ENCODE data around the gene C1GALT1C1L. TPM values are rescaled to one million over a fixed set of nuclear protein-coding genes. Genes with fewer than 3 reads are reported as not detected.

The C1GALT1C1L gene
- total RNA-seq: not detected

GRCh38 chr2:43676322-43677050 is at the start of gene C1GALT1C1L:
TSS of gene C1GALT1C1L (minus strand) at chr2:43676429. CDS start at chr2:43676322, 107 bp downstream.
- H3K27me3 Mint-ChIP-seq: peaks cover 30% of the 10 kb centered on the region
- ChIA-PET CTCF (no interaction called here), POLR2A (no interaction called here)
- no peaks in the 10 kb centered on the region for H3K9me3 Mint-ChIP-seq
- H3K27ac Mint-ChIP-seq: no peak within 1 kb of the TSS
- DNase-seq: no peak
- H3K4me1 Mint-ChIP-seq: peaks cover 2% of the 10 kb centered on the region
- H3K36me3 Mint-ChIP-seq (ENCODE audit: low read depth): no peaks in the 10 kb centered on the region
- peak within 1 kb of the TSS; percentile 21 for H3K4me3 Mint-ChIP-seq

GRCh38 chr2:43725711-43726246 is 49.5 kb upstream of the C1GALT1C1L start:
- ChIA-PET POLR2A (no interaction called here), CTCF (no interaction called here)
- H3K9me3 Mint-ChIP-seq: no peaks in the 10 kb centered on the region
- no peak overlapping the region for H3K27ac Mint-ChIP-seq
- DNase-seq: no peak
- H3K27me3 Mint-ChIP-seq: peaks cover 10% of the 10 kb centered on the region
- no peak overlapping the region for H3K4me3 Mint-ChIP-seq
- H3K36me3 Mint-ChIP-seq (ENCODE audit: low read depth): no peaks in the 10 kb centered on the region
- no peaks in the 10 kb centered on the region for H3K4me1 Mint-ChIP-seq

GRCh38 chr2:43724728-43725526 is 48.7 kb upstream of the C1GALT1C1L start:
- CTCF ChIA-PET: no interaction called here
- Mint-ChIP-seq H3K27me3 (peaks cover 11% of the 10 kb centered on the region), H3K36me3 (ENCODE audit: low read depth) (no peaks in the 10 kb centered on the region), H3K9me3 (no peaks in the 10 kb centered on the region), H3K4me1 (no peaks in the 10 kb centered on the region), H3K27ac (no peak overlapping the region), H3K4me3 (no peak overlapping the region)
- POLR2A ChIA-PET: no interaction called here
- DNase-seq: no peak

- ChIA-PET POLR2A (no interaction called here), CTCF (no interaction called here)
- no peaks in the 10 kb centered on the region for H3K4me1 Mint-ChIP-seq
- DNase-seq: no peak
- no peak overlapping the region for H3K4me3 Mint-ChIP-seq
- H3K27ac Mint-ChIP-seq: no peak overlapping the region
- peaks cover 17% of the 10 kb centered on the region for H3K27me3 Mint-ChIP-seq
- H3K36me3 Mint-ChIP-seq (ENCODE audit: low read depth): no peaks in the 10 kb centered on the region
- no peaks in the 10 kb centered on the region for H3K9me3 Mint-ChIP-seq
Observed at GRCh38 chr2:43718530-43719124, 42.4 kb upstream of the C1GALT1C1L start.

GRCh38 chr2:43717322-43717721 is 41.1 kb upstream of the C1GALT1C1L start:
- H3K27me3 Mint-ChIP-seq: peaks cover 16% of the 10 kb centered on the region
- H3K9me3 Mint-ChIP-seq: no peaks in the 10 kb centered on the region
- no peak for DNase-seq
- H3K36me3 Mint-ChIP-seq (ENCODE audit: low read depth): no peaks in the 10 kb centered on the region
- H3K4me3 Mint-ChIP-seq: no peak overlapping the region
- CTCF ChIA-PET: no interaction called here
- no peak overlapping the region for H3K27ac Mint-ChIP-seq
- POLR2A ChIA-PET: no interaction called here
- no peaks in the 10 kb centered on the region for H3K4me1 Mint-ChIP-seq

- no peak for DNase-seq
- POLR2A ChIA-PET: no interaction called here
- Mint-ChIP-seq H3K4me1 (no peaks in the 10 kb centered on the region), H3K27me3 (peaks cover 13% of the 10 kb centered on the region), H3K27ac (no peak overlapping the region), H3K9me3 (no peaks in the 10 kb centered on the region), H3K36me3 (ENCODE audit: low read depth) (no peaks in the 10 kb centered on the region), H3K4me3 (no peak overlapping the region)
- CTCF ChIA-PET: no interaction called here
Observed at GRCh38 chr2:43715300-43716098, 39.3 kb upstream of the C1GALT1C1L start.

- H3K9me3 Mint-ChIP-seq: no peaks in the 10 kb centered on the region
- peaks cover 15% of the 10 kb centered on the region for H3K27me3 Mint-ChIP-seq
- H3K27ac Mint-ChIP-seq: no peak overlapping the region
- H3K4me1 Mint-ChIP-seq: no peaks in the 10 kb centered on the region
- H3K4me3 Mint-ChIP-seq: no peak overlapping the region
- ChIA-PET CTCF (no interaction called here), POLR2A (no interaction called here)
- no peak for DNase-seq
- no peaks in the 10 kb centered on the region for H3K36me3 Mint-ChIP-seq (ENCODE audit: low read depth)
Observed at GRCh38 chr2:43714164-43714563, 37.9 kb upstream of the C1GALT1C1L start.

GRCh38 chr2:43710866-43711265 is 34.6 kb upstream of the C1GALT1C1L start:
- no peaks in the 10 kb centered on the region for H3K36me3 Mint-ChIP-seq (ENCODE audit: low read depth)
- H3K9me3 Mint-ChIP-seq: no peaks in the 10 kb centered on the region

GRCh38 chr2:43708891-43709290 is 32.7 kb upstream of the C1GALT1C1L start:
- Mint-ChIP-seq H3K27ac (no peak overlapping the region), H3K9me3 (no peaks in the 10 kb centered on the region), H3K27me3 (peaks cover 8% of the 10 kb centered on the region), H3K4me3 (no peak overlapping the region), H3K36me3 (ENCODE audit: low read depth) (no peaks in the 10 kb centered on the region), H3K4me1 (no peaks in the 10 kb centered on the region)
- CTCF ChIA-PET: no interaction called here
- no peak for DNase-seq
- POLR2A ChIA-PET: no interaction called here

More at GRCh38 chr2:43710866-43711265, 34.6 kb upstream of the C1GALT1C1L start:
- Mint-ChIP-seq H3K4me1 (no peaks in the 10 kb centered on the region), H3K4me3 (no peak overlapping the region), H3K27me3 (peaks cover 16% of the 10 kb centered on the region), H3K27ac (no peak overlapping the region)
- POLR2A ChIA-PET: no interaction called here
- DNase-seq: no peak
- CTCF ChIA-PET: no interaction called here

GRCh38 chr2:43708178-43708577 is 31.9 kb upstream of the C1GALT1C1L start:
- Mint-ChIP-seq H3K36me3 (ENCODE audit: low read depth) (no peaks in the 10 kb centered on the region), H3K27ac (no peak overlapping the region), H3K4me1 (no peaks in the 10 kb centered on the region), H3K27me3 (peaks cover 9% of the 10 kb centered on the region), H3K4me3 (no peak overlapping the region), H3K9me3 (no peaks in the 10 kb centered on the region)
- ChIA-PET POLR2A (no interaction called here), CTCF (no interaction called here)
- DNase-seq: no peak

GRCh38 chr2:43707255-43708015 is 31.2 kb upstream of the C1GALT1C1L start:
- H3K27me3 Mint-ChIP-seq: peaks cover 13% of the 10 kb centered on the region
- H3K4me3 Mint-ChIP-seq: no peak overlapping the region
- H3K4me1 Mint-ChIP-seq: no peaks in the 10 kb centered on the region
- no peaks in the 10 kb centered on the region for H3K9me3 Mint-ChIP-seq
- DNase-seq: no peak
- no peak overlapping the region for H3K27ac Mint-ChIP-seq
- CTCF ChIA-PET: no interaction called here
- POLR2A ChIA-PET: no interaction called here
- no peaks in the 10 kb centered on the region for H3K36me3 Mint-ChIP-seq (ENCODE audit: low read depth)

GRCh38 chr2:43701111-43701510 is 24.9 kb upstream of the C1GALT1C1L start:
- Mint-ChIP-seq H3K9me3 (no peaks in the 10 kb centered on the region), H3K4me1 (no peaks in the 10 kb centered on the region), H3K27me3 (peaks cover 23% of the 10 kb centered on the region), H3K36me3 (ENCODE audit: low read depth) (no peaks in the 10 kb centered on the region), H3K27ac (no peak overlapping the region), H3K4me3 (no peak overlapping the region)
- ChIA-PET POLR2A (no interaction called here), CTCF (interaction anchor here (0.7 kb wide), 1 partner anchor 105 kb away, joined by 3 read pairs; no protein-coding TSS in a partner anchor)
- DNase-seq: no peak

Measured in activated CD4-positive, alpha-beta memory T cell treated with anti-CD3 and anti-CD28 coated beads, Interleukin-2, amount 10 ng/mL, durations not matched to agents 7 days and 5 days (primary cell).